Fibroblast of peridontal ligament (primary cell): ENCODE data around the gene EPHB1.

Source experiments
- DNase-seq: peaks from one replicate; pipeline ENCODE4 v3.0.0-alpha.2; 2010; ENCODE audit errors: extremely low read depth

Gene EPHB1

DNA sequence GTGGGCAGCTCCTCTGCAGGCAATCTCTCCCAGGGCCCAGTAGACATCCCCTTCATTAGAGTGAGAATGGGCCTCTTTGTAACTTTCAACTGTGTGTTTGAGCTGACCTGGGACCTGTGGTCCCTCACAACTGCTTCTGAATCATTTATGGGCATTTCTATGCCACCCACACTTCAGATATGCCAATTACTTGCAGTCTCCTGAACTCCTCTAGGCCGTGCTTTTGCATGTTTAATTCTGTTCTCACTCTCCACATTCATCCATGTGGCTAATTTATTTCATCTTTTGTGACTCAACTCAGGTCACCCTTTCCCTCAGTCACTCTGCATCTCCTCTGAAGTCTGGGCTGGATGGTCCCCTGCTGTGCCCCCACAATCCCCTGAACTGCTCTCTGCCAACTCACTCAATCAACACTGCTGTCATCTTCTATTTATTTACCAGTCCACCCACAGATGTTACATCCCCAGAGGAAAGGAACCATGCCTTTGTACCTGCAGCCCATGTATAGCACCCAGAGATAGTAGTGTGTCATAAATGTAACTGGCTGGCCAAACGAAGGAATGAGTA lies 364.7 kb downstream of the EPHB1 start:
- no peak for DNase-seq

DNA sequence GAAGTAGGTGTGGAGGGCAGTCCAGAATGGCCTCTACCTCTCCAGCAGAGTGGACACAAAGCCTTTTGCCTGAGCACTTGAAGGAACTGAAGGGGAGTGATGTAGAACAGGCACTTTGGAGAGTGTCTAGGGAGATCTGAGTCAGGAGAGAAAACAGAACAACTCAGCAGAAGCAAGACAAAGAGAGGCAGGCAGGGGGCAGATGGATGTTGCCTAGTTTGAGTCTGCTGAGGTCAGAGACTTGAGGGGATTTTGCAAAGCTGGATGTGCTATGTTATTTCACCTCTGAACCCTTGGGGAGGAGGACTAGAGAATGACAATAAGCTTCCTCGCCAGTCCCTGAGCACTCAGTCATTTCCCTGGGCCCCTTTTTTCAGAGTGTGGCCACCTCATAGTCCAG lies 366.4 kb downstream of the EPHB1 start:
- DNase-seq: no peak

DNA sequence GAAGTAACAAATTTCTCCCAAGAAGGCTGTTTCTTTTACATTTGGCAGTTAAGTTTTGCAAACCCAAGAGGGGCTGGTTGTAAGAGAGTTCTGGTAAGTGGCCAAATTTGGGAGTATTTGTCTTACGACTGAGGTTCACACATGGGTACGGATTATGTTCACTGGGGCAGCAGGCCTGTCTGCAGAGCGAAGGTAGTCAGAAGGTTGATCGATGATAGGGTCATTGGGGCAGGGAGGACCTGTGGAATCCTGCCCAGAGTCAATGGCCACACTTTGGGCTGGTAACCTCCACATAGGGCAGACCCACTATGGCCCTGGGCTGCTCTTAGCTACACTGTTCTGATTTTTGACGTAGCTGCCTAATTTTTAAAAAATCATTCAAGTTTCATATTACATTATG lies 368.6 kb downstream of the EPHB1 start:
- DNase-seq: no peak

DNA sequence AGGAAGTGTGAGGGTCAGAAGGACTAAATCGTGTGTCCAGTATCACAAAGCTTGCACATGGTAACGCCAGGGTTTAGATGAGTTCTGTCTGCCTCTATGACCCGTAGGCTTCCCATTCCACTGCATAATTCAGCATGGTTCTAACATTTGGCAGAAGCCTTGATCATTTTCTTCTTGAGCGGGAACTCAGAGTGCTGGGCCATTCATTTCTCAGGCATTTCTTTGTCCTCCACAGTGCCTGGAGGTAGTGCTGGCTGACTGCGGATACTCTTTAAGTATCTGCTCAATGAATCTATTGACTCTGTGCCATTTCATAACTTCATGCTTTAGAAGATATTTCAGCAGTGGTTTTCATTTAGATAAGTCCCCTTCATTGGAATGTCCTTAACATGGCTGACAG lies 370.2 kb downstream of the EPHB1 start:
- DNase-seq: no peak

DNA sequence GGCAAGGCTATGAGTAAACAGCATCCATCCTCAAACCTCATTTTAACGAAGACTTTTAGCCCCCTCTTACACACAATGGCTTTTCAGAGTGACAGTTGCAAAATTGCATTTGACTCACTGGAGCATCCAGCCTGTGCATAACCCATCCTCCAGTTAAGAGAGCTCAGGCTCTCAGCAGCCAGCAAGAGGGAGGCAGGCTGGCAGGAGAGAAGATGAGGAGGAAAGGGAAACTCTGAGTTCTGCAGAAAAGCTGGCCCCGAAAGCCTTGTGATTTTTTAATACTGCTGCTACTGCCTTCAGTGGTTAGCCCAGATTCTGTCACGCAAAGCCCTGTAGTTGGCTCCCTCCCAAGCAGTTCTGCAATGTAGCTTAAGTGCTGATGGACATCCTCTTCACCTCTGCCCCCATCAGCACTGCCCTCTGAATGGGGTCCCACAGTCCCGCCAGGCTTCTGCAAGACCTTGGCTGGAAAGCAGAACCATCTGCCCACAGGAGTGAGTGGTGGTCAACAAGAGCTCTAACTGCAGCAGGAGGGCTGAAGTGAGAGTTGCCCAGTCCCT lies 371.3 kb downstream of the EPHB1 start:
- no peak for DNase-seq

DNA sequence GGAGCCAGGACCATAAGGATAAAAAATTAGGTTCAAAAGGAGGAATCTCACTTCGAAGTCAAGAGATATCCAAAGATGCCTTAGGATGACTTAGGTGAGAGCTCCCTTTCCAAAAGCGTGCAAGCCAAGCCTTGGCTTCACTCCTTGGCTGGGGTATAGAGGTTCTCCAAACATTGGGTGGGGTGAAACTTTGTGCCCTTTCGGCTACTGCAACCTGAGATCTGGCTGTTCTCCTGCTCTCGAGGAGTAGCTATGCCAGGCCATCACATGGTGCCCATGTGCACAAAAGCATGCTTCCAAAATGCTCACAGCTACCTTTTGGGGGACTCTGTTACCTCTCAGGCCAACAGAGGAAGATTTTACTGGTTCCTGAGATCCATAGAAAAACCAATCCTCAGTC lies 373.8 kb downstream of the EPHB1 start:
- no peak for DNase-seq

DNA sequence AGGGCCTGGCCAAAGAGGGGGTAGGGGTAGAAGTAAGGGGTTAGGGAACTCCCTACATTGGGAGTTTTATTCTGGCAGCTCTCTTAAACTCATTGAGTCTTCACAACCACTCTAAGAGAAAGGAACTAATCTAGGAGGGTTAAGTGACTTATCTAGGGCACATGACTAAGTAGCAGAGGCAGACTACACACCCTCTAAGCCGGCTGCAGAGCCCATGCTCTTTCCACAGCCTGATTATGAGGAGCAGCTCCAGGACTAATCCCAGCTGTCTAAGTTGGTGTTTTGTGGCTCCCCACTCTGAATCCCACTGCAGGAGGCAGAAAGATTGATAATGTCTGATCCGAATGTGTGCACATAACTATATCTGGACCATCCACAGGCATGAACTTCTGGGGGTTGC lies 374.6 kb downstream of the EPHB1 start:
- no peak for DNase-seq

DNA sequence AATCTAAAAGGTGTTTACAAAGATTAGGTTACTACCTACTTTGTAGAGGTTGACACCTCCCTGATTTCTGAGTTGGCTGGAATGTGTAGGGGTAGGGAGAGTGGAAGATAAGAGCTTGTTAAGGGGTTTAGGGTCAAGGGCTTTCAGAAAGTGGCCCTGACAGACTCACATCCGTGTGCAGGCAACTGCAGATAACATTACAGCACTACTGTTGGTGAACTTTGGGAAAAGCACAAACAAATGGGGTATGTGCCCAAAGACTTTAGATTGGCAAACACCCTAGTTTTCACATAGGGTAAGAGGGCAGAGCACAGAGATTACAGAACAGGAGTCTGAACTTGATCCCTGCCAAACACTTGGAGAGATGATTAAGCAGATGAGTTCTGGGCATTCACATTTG lies 375.7 kb downstream of the EPHB1 start:
- no peak for DNase-seq

DNA sequence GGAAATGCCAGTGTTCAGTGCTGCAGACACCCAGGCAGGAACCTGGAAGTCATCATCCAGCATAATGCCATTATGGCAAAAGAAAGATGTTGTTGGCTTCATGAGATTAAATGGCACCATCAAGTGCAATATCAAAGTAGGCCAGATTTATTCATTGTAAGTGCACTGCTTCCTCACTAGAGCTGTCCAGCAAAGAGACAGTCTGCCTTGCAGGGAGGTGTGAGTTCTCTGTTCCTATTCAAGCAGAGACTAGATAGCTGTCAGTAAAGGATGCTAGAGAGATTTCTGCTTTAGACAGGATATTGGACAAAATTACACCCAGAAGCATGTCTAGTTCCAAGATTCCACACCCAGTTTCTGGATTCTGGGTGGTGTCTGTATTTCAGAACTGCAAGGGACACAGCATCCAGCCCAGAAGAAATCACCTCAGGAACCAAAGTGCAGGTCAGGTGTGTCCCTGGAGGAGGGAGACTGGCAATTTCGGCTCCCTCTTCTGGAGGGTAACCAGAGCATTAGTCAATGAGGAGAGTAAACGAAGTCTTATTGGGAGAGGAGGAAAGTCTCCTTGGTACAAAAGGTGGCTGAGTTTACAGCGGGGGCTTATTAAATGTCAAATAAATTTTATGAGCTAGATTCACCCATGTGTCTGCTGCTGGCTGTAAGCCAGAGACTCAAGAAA lies 377.3 kb downstream of the EPHB1 start:
- DNase-seq: no peak

DNA sequence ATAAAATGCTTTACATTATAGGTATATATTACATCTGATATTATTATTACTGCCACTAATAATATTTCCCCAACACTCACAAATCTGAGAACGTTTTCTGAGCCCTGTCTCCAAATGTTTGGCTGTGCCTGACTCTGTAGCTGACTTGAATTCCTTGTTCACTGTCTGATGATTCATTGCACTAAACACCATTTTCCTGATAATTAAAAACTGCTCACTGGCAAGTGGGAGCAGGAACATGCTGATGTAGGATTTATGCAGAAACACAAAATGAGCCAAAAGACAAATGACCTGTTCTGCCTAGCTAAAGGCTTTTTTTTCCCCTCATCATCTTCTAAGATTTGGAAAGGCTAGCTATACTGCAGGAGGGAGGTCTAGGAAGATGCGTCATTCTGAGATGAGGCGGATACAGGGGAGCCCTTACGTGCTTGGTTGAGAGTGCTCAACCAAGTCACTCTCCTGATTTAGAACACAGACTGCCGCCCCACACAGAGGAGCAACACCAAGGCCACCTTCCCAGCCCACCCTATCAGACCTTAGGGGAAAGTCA lies 380.7 kb downstream of the EPHB1 start:
- DNase-seq: no peak

DNA sequence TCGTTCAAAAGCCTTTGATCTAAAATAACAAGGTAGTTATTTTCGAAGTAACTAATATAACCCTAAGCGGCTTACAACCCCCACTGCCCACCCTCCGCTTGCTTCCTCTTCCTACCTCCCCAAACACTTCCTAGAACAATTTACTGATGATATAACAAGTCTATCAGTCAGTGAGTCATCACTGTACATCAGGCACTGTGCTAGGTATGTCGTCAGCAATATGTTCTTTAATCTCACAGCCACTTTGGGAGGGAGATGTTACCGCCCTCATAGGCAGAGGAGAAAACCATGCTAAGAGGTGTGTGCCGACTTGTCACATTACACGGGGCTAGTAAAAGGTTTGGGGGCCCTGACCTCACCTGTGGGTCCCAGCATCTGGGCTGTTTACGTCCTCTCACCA lies 381.8 kb downstream of the EPHB1 start:
- no peak for DNase-seq

DNA sequence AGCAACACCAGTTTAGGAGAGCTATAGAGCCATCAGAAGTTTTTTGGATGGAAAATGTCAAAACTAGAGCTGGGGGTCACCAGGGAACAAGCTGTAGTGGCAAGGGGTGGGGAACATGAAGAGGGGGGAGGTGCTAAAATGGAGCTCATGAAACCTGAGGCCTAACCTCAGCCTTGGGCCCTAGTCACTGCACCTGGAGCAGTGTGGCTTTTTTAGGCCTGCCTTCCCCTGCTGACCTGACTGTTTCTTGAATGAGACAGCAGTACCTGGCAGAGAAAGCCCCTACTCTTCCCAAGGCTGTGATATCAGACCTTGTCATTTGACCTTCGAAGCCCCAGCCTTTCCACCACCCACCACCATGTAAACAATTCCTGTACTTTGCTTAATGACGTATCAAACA lies 383.5 kb downstream of the EPHB1 start:
- no peak for DNase-seq

DNA sequence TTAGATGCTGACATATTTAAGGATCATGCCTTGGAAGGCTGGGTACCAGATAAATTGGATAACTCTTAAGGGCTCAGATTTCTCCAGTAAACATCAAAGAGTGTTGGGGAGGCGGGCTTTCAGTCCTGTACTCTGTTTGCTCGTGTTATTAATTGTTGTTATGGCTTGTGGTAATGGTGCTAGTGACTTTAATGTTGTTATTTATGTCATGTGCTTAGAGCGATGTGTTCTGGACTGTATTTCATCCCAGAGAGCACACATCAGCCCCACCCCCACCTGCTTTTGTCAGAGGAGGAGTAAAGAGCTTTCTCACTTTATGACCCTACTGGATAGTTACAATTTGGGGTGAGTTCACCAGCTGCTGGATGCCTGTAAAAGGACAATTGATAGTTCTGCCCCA lies 386.3 kb downstream of the EPHB1 start:
- DNase-seq: no peak

DNA sequence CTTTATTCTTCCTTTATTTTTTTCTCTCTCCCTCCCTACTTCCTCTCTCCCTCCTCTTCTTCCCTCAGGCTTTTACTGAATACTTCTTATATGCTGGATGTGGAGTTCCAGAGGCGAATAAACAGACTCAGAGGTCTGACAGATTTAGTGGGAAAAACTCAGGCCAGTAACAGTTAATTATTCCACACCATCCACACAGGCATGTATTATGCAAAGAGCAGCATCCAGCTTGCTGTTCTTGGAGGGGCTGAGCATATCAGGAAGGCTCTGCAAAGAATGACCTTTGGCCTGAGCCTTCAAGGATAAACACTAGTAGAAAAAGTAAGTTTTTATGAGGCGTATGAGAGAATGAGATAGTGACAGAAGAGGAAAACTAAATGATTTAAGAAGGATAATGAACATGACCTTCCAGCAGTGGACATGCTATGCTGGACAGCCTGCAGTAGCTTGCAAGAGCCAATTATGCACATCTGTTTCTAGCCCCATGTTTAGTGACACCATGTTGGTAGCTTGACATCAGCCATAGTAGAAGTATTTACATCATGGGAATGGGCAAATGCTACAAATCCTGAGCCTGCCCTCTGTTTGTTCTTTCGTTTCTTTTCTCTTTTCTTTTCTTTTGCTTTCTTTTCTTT lies 387.4 kb downstream of the EPHB1 start:
- DNase-seq: no peak

DNA sequence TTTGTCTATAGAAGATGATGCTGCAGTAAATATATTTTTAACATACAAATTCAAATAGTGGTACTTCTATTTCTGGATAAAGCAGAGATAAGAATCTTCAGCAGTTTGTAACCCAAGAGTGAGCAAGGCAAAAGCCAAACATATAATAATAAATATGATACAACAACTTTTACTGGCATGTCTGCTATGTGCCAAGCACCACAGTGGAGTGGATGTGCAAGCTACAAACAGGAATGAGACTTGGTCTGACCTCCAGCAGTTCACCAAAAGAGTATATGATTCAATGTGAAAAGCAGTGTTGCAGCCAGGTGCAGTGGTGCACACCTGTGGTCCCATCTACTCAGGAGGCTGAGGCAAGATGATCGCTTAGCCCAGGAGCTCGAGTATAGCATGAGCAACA lies 395.6 kb downstream of the EPHB1 start:
- no peak for DNase-seq

DNA sequence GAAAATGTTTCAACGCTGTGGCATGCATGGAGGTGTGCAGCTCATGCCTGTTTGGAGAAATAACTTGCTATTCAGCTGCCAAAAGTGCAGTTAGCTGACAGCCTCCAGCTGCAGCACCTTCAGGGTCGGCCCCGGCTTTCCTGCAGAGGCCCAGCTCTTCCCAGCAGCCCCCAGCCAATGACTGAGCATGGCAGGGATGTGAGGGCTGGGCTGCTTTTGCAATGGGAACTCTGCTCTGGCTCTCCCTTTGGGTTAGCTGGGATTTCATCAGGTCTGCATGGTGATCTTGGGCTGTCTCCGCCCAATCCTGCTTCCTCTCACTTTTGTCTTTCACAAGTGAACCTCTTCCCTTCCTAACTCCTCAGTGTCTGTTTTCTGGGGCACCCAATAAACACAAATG lies 396.6 kb downstream of the EPHB1 start:
- no peak for DNase-seq

DNA sequence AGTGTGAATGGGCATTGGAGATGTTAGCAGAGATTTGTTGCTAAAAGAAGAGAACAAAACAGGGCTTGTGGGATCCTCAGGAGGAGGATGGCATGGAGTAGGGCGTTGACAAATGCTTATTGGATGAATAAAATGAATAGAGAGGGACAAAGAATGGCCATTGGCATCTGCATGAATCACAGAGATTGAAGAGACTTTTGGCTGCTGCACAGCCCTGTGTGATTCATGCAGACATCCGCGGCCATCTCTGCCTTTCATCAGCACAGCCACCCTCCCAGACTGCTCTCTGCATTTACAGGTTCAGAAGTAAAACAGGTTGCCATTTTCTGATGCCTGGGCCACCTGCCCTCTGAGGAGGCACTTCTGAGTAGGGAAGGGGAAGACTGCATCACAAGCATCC lies 397.9 kb downstream of the EPHB1 start:
- peak; percentile 12 for DNase-seq

DNA sequence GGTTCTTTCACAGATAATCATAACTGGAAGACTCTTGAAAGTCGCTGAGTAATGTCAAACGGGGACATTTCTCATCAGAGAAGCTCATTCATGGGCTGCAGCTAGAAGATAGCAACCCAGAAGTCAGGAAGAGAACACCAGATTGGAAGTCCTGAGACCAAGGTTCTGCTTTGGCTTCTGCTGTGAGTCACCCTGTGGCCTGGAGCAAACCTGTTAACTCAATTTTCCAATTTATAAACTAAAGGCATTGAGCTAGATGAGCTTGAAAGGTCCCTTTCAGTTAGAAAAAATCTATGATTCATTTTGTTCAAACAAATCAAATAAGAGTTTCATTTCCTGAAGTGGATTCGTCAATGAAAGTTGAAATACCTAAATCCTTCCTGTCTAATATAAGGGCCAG lies 402.2 kb downstream of the EPHB1 start:
- DNase-seq: no peak

DNA sequence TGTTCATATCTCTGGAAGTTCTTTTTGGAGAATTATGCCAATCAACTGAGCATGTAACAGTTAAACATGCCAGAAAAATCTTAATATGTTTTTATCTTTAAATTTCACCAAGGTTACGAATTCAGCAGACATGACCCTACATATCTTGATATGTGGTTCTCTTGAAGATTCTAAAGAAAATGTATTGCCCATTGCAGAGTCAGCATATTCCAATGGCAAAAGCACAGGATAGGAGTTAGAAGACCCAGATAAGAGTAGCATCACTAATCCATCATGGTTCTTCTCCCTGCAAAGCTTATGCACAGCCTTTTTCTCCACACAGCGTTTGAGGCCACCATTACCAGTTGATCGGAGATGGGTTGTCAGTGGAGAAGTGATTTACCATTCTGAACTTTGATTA lies 402.8 kb downstream of the EPHB1 start:
- DNase-seq: no peak

DNA sequence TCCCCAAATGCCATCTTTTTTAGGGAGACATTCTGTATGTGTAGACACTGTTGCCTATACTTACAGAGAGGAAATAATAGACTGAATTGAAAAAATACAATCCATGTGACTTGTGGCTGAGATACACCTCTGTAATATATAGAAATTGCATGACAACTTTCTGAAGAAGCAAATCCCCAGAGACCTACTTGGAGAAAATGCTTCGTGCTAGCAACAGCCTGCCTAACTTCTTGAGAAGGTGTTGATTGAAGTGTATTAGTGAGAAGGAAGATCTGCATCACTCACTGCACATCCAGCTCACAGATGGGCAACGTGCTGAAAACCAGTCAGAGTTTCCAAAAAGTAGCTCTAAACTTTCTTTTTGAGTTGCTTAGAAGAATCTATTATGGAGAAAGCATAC lies 404.1 kb downstream of the EPHB1 start:
- no peak for DNase-seq

DNA sequence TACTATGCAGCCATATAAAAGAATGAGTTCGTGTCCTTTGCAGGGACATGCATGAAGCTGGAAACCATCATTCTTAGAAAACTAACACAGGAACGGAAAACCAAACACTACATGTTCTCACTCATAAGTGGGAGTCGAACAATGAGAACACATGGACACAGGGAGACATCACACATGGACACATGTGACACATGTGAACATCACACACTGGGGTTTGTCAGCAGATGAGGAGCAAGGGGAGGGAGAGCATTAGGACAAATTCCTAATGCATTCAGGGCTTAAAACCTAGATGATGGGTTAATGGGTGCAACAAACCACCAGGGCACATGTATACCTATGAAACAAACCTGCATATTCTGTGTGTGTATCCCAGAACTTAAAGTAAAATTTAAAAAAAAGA lies 408.0 kb downstream of the EPHB1 start:
- no peak for DNase-seq

DNA sequence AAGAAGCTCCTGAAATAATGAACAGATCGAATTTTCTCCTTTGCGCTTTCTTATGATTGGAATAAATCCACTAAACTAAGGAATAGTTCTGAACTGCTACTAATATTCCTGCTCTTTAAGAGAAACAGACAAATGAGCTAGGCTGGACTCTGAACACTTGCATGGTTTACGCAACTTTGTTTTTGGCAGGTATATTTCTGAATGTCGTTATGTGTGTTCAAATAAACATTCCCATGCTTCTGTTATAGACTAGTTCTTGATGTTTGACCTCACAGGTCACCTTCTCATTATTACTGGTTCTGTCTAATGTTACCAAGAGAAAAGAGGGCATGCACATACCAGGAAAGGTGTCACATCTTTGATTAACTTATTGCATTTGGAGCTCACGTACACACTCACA lies 418.2 kb downstream of the EPHB1 start:
- no peak for DNase-seq

DNA sequence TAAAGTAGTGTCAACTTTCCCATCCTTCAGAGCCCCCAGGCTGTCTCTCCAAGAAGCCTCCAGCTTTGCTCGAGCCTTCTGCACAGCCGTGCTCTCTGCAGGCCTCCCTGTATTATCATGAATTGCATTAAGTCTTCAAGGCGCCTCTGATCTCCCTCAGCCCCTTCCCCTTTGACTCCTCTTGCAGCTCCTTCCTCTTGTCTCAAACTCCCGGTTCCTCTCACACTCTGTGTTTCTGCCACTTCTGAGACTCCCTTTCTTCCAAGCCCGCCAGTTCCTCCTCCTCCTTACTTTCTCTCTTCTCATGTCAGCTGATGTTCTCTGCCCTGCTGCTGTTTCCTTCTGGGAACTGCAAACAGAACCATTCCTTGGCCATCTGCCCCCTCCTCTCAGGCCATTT lies 418.8 kb downstream of the EPHB1 start:
- DNase-seq: no peak
